GM13977 (cell line): Measurements from ENCODE around the gene IPO4.

Source experiments
- DNase-seq: peaks from one replicate; pipeline ENCODE4 v3.0.0; 2012; ENCODE audit warnings: low spot score
- in situ Hi-C: fragments of 300-500 bp; cut with MboI; formaldehyde crosslinking; loops from one replicate; pipeline ENCODE4 v1.12.0; 2022; ENCODE audit warnings: low sequenced_read_pairs, low pct_unique_long_range_greater_than_20kb, mixed read lengths, inconsistent platforms; ENCODE audit not compliant: unreplicated experiment
- TF ChIP-seq, protein P1 (sequence below): IDR thresholded peaks from 2 replicates; pipeline ENCODE4 v1.5.1; 2012; ENCODE audit warnings: mild to moderate bottlenecking, control low read depth; ENCODE audit not compliant: insufficient read depth; ENCODE audit errors: extremely low read depth, missing control alignments

IPO4 gene

DNA sequence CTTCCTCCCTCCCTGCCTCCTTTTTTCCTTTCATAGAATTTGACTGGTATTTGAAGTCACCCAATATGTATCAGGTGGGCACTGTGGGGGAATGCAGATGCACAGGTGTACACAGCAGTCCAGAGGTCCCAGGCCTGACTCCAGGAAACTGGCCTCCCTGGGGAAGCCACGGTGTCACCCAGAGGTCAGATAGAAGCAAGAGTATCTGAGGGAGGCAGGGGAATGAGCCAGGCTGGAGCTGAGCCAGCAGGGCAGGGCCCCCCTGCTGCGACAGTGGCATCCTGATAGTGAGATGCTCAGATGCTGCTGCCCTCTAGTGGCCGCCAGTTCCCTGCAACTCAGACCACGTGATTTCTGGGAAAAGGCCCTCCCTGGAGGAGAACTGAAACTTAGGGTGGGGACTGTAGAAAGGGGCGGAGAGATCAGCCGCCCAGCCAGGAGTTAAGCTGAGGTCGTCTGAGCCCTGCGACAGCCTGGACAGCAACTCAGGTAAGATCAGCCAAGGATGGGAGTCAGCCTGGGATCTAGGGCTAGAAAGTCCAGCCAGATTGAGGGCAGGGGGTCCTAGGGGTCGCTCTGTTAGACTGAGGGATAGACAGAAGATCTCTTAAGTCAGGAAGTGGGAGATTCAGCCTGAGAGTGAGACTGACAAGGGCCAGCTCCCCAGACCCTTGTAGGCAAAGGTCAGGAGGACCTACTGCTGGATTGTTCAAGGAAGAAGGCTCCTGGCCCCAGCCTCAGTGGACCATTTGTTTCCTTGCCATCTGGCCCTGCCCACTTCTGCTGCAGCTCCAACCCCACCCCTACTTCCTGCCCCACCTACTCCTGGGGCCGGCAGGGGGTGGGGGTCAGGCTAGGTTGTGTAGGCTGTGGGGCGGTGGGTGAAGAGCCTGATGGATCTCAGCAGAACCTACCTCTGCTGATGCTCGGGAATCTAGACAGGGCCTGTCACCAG, 27.5 kb downstream of the IPO4 start, which contains the start of gene IRF9:
TSS of gene IRF9 (plus strand) at position 416 of the 955 bp plus-strand sequence. CDS start 880 bp downstream, outside the sequence.
- in situ Hi-C loops: no loop called here
- TF ChIP-seq, protein P1, sequence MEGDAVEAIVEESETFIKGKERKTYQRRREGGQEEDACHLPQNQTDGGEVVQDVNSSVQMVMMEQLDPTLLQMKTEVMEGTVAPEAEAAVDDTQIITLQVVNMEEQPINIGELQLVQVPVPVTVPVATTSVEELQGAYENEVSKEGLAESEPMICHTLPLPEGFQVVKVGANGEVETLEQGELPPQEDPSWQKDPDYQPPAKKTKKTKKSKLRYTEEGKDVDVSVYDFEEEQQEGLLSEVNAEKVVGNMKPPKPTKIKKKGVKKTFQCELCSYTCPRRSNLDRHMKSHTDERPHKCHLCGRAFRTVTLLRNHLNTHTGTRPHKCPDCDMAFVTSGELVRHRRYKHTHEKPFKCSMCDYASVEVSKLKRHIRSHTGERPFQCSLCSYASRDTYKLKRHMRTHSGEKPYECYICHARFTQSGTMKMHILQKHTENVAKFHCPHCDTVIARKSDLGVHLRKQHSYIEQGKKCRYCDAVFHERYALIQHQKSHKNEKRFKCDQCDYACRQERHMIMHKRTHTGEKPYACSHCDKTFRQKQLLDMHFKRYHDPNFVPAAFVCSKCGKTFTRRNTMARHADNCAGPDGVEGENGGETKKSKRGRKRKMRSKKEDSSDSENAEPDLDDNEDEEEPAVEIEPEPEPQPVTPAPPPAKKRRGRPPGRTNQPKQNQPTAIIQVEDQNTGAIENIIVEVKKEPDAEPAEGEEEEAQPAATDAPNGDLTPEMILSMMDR: peak; percentile 90
- peak; percentile 94 for DNase-seq

GRCh38 chr14:24160499-24160849, 28.1 kb downstream of the IPO4 start:
- no peak for DNase-seq
- TF ChIP-seq, protein P1: no peak
- in situ Hi-C loops: no loop called here

DNA sequence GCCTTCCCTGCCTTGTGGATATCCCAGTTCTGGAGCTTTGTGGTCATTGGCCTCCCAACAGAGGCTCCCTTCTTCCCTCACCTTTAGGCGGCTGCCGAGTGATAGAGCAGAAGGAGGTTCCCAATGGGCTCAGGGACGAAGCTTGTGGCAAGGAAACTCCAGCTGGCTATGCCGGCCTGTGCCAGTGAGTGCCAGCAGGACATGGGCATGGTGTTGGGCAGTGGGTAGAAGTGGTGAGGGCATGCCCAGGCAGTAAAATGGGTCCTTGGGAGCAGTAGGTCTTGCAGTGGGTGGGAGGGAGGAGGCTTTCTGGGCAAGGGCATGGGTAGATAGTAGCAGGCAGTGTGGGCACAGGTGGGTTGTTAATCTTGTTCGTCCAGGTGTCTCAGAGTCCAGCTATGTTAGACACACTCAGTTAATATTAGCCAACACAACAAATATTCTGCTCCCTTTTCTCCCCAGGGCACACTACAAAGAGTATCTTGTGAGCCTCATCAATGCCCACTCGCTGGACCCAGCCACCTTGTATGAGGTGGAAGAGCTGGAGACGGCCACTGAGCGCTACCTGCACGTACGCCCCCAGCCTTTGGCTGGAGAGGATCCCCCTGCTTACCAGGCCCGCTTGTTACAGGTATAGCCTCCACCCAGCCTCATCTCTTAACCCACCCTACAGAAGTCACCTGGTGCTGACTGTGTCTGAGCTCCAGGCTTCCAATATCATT, 28.7 kb downstream of the IPO4 start:
- in situ Hi-C loops: no loop called here
- TF ChIP-seq, protein P1: no peak
- no peak for DNase-seq

DNA sequence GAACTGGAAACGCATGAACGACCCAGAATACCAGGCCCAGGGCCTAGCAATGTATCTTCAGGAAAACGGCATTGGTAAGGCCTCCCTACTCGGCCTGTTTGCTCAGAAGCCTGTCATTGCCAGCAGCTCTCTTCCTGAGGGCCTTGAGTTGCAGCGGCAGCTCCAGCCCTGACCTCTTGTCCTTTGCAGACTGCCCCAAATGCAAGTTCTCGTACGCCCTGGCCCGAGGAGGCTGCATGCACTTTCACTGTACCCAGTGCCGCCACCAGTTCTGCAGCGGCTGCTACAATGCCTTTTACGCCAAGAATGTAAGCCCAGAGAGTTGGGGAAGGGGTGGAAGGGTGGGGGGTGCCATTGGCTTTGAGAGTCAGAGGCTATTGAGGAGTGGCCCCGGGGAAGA, 31.3 kb downstream of the IPO4 start:
- no peak for DNase-seq
- in situ Hi-C loops: no loop called here
- TF ChIP-seq, protein P1: no peak

- TF ChIP-seq, protein P1: no peak
- no peak for DNase-seq
- in situ Hi-C loops: no loop called here
Measured at GRCh38 chr14:24156840-24157239, 31.8 kb downstream of the IPO4 start.

DNA sequence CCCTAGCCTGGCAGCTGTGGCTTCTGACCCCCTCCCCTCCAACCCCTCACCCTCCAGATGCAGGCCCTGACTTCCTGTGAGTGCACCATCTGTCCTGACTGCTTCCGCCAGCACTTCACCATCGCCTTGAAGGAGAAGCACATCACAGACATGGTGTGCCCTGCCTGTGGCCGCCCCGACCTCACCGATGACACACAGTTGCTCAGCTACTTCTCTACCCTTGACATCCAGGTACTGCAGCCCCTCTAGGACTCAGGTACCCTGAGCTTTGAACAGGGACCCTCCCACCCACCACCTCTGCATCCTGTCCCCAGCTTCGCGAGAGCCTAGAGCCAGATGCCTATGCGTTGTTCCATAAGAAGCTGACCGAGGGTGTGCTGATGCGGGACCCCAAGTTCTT, 33.5 kb downstream of the IPO4 start:
- TF ChIP-seq, protein P1: no peak
- in situ Hi-C loops: no loop called here

More for the DNA sequence above, 33.5 kb downstream of the IPO4 start:
- DNase-seq: no peak
